GM12878 (cell line): ENCODE results near the gene FANCL. TPM values are rescaled to one million over a fixed set of nuclear protein-coding genes. Genes with fewer than 3 reads are reported as not detected.
"Not testable (repeated sequence)": the region's sequence is repeated elsewhere in the genome, so short reads cannot be mapped to it uniquely, and the experiment has no call there.

ENCODE experiments used
- ATAC-seq: fragments of 200-7000 bp; cut with Tn5 transposase; 3 replicates; pipeline ENCODE4 v1.9.1; 2020; ENCODE audit warnings: mild to moderate bottlenecking, moderate library complexity
- BruUV-seq: library from RNA; stranded (reverse); fragments of 400-500 nt; replicated peaks from 2 replicates; lab custom pipeline; 2021; lab: Mats Ljungman, UMichigan
- CTCF ChIA-PET: fragments of 300-600 bp; sonication (Branson Sonifier 250); formaldehyde crosslinking; extraction: SDS; loops from one replicate; lab custom pipeline; 2021; ENCODE audit warnings: inconsistent platforms; lab: Yijun Ruan, JAX
- POLR2A ChIA-PET: fragments of 350-600 bp; formaldehyde crosslinking; extraction: SDS; loops from one replicate; lab custom pipeline; 2021; ENCODE audit warnings: inconsistent platforms; lab: Charles Lee
- RAD21 ChIA-PET: fragments of 300-600 bp; sonication (Branson Sonifier 250); formaldehyde crosslinking; loops from one replicate; lab custom pipeline; 2023; ENCODE audit warnings: antibody characterized with exemption; ENCODE audit not compliant: unreplicated experiment; lab: Charles Lee
- SMC1A ChIA-PET: fragments of 300-600 bp; sonication (Branson Sonifier 250); formaldehyde crosslinking; loops from one replicate; lab custom pipeline; 2023; ENCODE audit not compliant: unreplicated experiment, uncharacterized antibody; lab: Charles Lee
- DNase-seq: peaks from one replicate; pipeline ENCODE4 v3.0.0-alpha.2; 2011; ENCODE audit warnings: low read depth, low spot score
- FAIRE-seq: peaks from 3 replicates; lab custom pipeline; 2011; peaks lifted over from hg19 to GRCh38; lab: Jason Lieb, UNC
- H2AFZ ChIP-seq: 2 replicates; pipeline ENCODE4 v1.6.0; 2011; ENCODE audit warnings: low read depth, low read length, control low read depth; ENCODE audit not compliant: control insufficient read depth
- H3K27ac ChIP-seq: 2 replicates; pipeline ENCODE4 v1.5.1; 2011; ENCODE audit warnings: control low read depth; ENCODE audit not compliant: control insufficient read depth, insufficient read depth
- H3K27me3 ChIP-seq, 2 experiments: replicated peaks in 1 of 2; 2 replicates each; pipeline versions ENCODE4 v1.6.0 to v1.6.1; 2011; ENCODE audit warnings: low read length in 1 of 2; ENCODE audit not compliant: control insufficient read depth in 2 of 2, insufficient read depth in 2 of 2
- H3K36me3 ChIP-seq, 2 experiments: 2 replicates each; pipeline ENCODE4 v1.5.1; 2011; ENCODE audit warnings: low read length in 1 of 2; ENCODE audit not compliant: control insufficient read depth in 2 of 2, insufficient read depth in 2 of 2
- H3K4me1 ChIP-seq: 2 replicates; pipeline ENCODE4 v1.6.1; 2011; ENCODE audit warnings: mild to moderate bottlenecking, low read length, moderate library complexity, mixed read lengths; ENCODE audit not compliant: control insufficient read depth, insufficient read depth
- H3K4me2 ChIP-seq: 2 replicates; pipeline ENCODE4 v1.6.0; 2011; ENCODE audit warnings: control low read depth; ENCODE audit not compliant: control insufficient read depth, insufficient read depth
- H3K4me3 ChIP-seq: fragments of 200-600 bp; sonication (generic); 2 replicates; pipeline ENCODE4 v1.5.1; 2016
- H3K79me2 ChIP-seq: 2 replicates; pipeline ENCODE4 v1.6.0; 2011; ENCODE audit warnings: low read length; ENCODE audit not compliant: control insufficient read depth, insufficient read depth
- H3K9ac ChIP-seq: 2 replicates; pipeline ENCODE4 v1.8.0; 2011; ENCODE audit warnings: low read length, control low read depth, mixed read lengths; ENCODE audit not compliant: control insufficient read depth, insufficient read depth
- H3K9me3 ChIP-seq: replicated peaks from 3 replicates; pipeline ENCODE4 v1.5.1; 2011; ENCODE audit warnings: mild to moderate bottlenecking, low read length; ENCODE audit not compliant: control insufficient read depth, insufficient read depth
- H4K20me1 ChIP-seq: 2 replicates; pipeline ENCODE4 v1.6.0; 2011; ENCODE audit not compliant: control insufficient read depth, insufficient read depth
- FOS ChIP-seq: IDR thresholded peaks from 3 replicates; pipeline ENCODE4 v1.6.1; 2011; ENCODE audit warnings: borderline replicate concordance; ENCODE audit not compliant: insufficient read length; ENCODE audit errors: extremely low read depth
- HCFC1 ChIP-seq: fragments of 150-350 bp; IDR thresholded peaks from 2 replicates; pipeline ENCODE4 v1.6.1; 2014; ENCODE audit warnings: low read length
- JUNB ChIP-seq: IDR thresholded peaks from 2 replicates; pipeline ENCODE4 v1.6.1; 2016; ENCODE audit warnings: antibody characterized with exemption, mild to moderate bottlenecking
- MTA2 ChIP-seq: fragments of 450-650 bp; IDR thresholded peaks from 2 replicates; pipeline ENCODE4 v1.6.1; 2016; ENCODE audit warnings: low read depth, mild to moderate bottlenecking, moderate library complexity
- MTA3 ChIP-seq: IDR thresholded peaks from 2 replicates; pipeline ENCODE4 v1.6.1; 2012; ENCODE audit warnings: low read length, inconsistent platforms, borderline replicate concordance
- NFIC ChIP-seq: IDR thresholded peaks from 2 replicates; pipeline ENCODE4 v1.6.1; 2012; ENCODE audit warnings: low read depth, mild to moderate bottlenecking, inconsistent platforms, low read length, moderate library complexity
- RUNX3 ChIP-seq: IDR thresholded peaks from 2 replicates; pipeline ENCODE4 v1.6.1; 2012; ENCODE audit warnings: low read length, inconsistent platforms
- WGBS: methylation state at CpG from one replicate; pipeline ENCODE4 v1.1.6; 2016; ENCODE audit warnings: low lambda C conversion rate; ENCODE audit not compliant: insufficient replicate concordance, insufficient coverage; ENCODE audit errors: missing lambda C conversion rate; 5-methylcytosine and 5-hydroxymethylcytosine counted together
- in situ Hi-C: fragments of 300-500 bp; cut with MboI; formaldehyde crosslinking; loops from 9 replicates; pipeline ENCODE4 v1.14.3; 2018; ENCODE audit warnings: mixed read lengths
- intact Hi-C: fragments of 100-400 bp; cut with micrococcal nuclease; formaldehyde crosslinking; loops from one replicate; pipeline ENCODE4 v1.14.2; 2022; ENCODE audit not compliant: unreplicated experiment
- polyA plus RNA-seq, 11 experiments: library from polyadenylated mRNA; depleted of rRNA in 4 of 11; unstranded in 6 of 11; stranded (reverse) in 5 of 11; fragments of >200 nt; fragmentation: Nextera tagmentation in 4 of 11; fragmentation: Illumina TruSeq in 1 of 11; extraction: Ambion mirVana in 4 of 11; extraction: Trizol in 1 of 11; gene quantifications; 1 replicate in 1 of 11; 2 replicates in 10 of 11; pipeline versions ENCODE4 v1.2.1 to v1.2.3, GENCODE V29; 2011 to 2016; ENCODE audit warnings: inconsistent platforms in 2 of 11, missing spikeins in 2 of 11, low read depth in 1 of 11
- total RNA-seq, 4 experiments: library from RNA; depleted of rRNA in 3 of 4; stranded (reverse); fragments of >200 nt in 3 of 4; fragmentation: Illumina TruSeq in 1 of 4; extraction: Trizol in 1 of 4; gene quantifications; 2 replicates each; pipeline versions ENCODE4 v1.2.1 to v1.2.3, GENCODE V29; 2013 to 2021

The FANCL gene
- total and polyA plus RNA-seq, 10 of the 15 experiments (the other 5 are each of a cell fraction or from before 2014, with no cell fraction given) = 30.8 to 90.5 (median 52.3) TPM

- POLR2A ChIA-PET, ATAC-seq, CTCF ChIA-PET, BruUV-seq, DNase-seq, H3K9ac ChIP-seq, H3K79me2 ChIP-seq, H3K27ac ChIP-seq, in situ Hi-C loops, RAD21 ChIA-PET, SMC1A ChIA-PET, intact Hi-C loops, H3K4me3 ChIP-seq, FAIRE-seq, H3K27me3 ChIP-seq, H3K4me1 ChIP-seq, H4K20me1 ChIP-seq, H2AFZ ChIP-seq, H3K4me2 ChIP-seq: not testable (repeated sequence)
- Histone ChIP-seq H3K36me3 (peaks cover 4 to 35% of the 10 kb centered on the region in 2 experiments), H3K9me3 (peaks cover 11% of the 10 kb centered on the region)
- 94% methylated on average over 6 of the region's 6 CpGs for WGBS
These were observed 30.1 kb downstream of the FANCL start for GRCh38 chr2:58210951-58211568.

- H3K27me3 ChIP-seq = no peaks in the 10 kb centered on the region
- no peak overlapping the region for H3K9ac ChIP-seq
- peaks cover 4 to 19% of the 10 kb centered on the region in 2 experiments; a peak in 3 of 4 replicates for H3K36me3 ChIP-seq
- H3K27ac ChIP-seq = no peak overlapping the region
- no peak for DNase-seq
- no peaks in the 10 kb centered on the region for H3K4me1 ChIP-seq
- H3K9me3 ChIP-seq = peaks cover 8% of the 10 kb centered on the region; the same call in 2 of the 3 replicates
- CTCF ChIA-PET = interaction anchor here (1.5 to 2.6 kb wide), 2 partner anchors 11 to 241 kb away, joined by 5 to 10 read pairs; no protein-coding TSS in a partner anchor
- in situ Hi-C loops (no loop called here), intact Hi-C loops (no loop called here)
- POLR2A ChIA-PET = interaction anchor here (0.6 kb wide), 1 partner anchor 20 kb away, joined by 3 read pairs; no protein-coding TSS in a partner anchor
- SMC1A ChIA-PET = interaction anchor here (2.9 kb wide), 1 partner anchor 16 kb away, joined by 8 read pairs; no protein-coding TSS in a partner anchor
- no peak for FAIRE-seq
- no peak overlapping the region for H3K4me3 ChIP-seq
- BruUV-seq = no TSS peak
- H3K79me2 ChIP-seq = no peaks in the 10 kb centered on the region
- RAD21 ChIA-PET = no interaction called here
- no peak for TF ChIP-seq NFIC
- TF ChIP-seq RUNX3 = no peak
- TF ChIP-seq JUNB = no peak
- TF ChIP-seq MTA2 = no peak
- no peak for TF ChIP-seq MTA3
- no peak for TF ChIP-seq FOS
- TF ChIP-seq HCFC1 = no peak
- no peaks in the 10 kb centered on the region for H4K20me1 ChIP-seq
- H3K4me2 ChIP-seq = no peak overlapping the region
- H2AFZ ChIP-seq = no peak overlapping the region
- ATAC-seq = peak; percentile 17; the same call in 2 of the 3 replicates
- 99% methylated on average over 3 of the region's 3 CpGs for WGBS
These were observed 33.9 kb downstream of the FANCL start for GRCh38 chr2:58207189-58207588.
